SH-SY5Y (cell line): ENCODE results near the gene FOXF1.

ENCODE experiments used
- GATA2 ChIP-seq: IDR thresholded peaks from 2 replicates; pipeline ENCODE4 v1.6.1; 2011; ENCODE audit warnings: mild to moderate bottlenecking, low read depth, low read length
- GATA3 ChIP-seq: IDR thresholded peaks from 2 replicates; pipeline ENCODE4 v1.6.1; 2011; ENCODE audit warnings: low read depth, mild to moderate bottlenecking, low read length, moderate library complexity

- TF ChIP-seq GATA3 (no peak), GATA2 (no peak)
Observed at GRCh38 chr16:86531641-86532525, 21.6 kb downstream of the FOXF1 start.
